ENCODE results near the gene CES1.
A peak's percentile ranks its signal among the peaks of the same experiment; 100 is the strongest.
"Not testable (repeated sequence)": the region's sequence is repeated elsewhere in the genome, so short reads cannot be mapped to it uniquely, and the experiment has no call there.

Gene CES1

DNA sequence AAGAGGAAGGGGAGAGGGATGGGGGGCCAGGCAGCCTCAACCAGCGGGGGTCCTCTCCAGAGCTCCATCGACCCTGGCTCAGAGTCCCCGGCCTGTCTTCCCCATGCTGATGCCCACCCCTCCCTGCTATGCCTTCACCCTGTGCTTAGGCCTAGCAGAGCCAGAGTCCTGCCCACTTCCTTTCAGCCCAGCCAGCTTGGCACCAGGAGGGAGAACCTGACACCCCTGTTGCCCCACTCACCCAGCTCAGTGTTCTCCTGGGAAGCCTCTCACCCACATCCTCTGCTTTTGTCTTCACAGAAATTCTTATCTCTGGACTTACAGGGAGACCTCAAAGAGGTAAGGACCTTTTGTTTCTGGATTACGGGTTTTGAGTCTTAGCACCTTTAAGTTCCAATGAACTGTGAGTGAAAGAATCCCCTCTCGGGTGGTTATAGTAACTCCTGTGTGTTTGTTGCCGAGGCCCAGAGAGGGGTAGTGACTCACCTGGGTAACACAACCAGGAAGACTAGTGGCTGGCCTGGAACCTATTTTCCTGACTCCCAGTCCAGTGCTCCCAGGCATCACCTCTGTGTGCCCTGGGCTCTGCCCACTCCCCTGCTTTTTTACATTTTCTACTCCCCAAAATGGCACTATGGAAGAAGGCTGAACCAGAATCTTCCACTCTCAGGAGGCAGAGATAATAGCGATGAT, 53.3 kb downstream of the CES1 start:
- no peak for DNase-seq (ENCODE audit: insufficient read length)
- no peak for FAIRE-seq
- TF ChIP-seq POLR2AphosphoS5 (IDR thresholded peaks at IDR 0.05; ENCODE audit: low read depth, low read length): no peak
- TF ChIP-seq TAF1 (IDR thresholded peaks at IDR 0.05; ENCODE audit: borderline replicate concordance, low read depth, low read length): no peak
- no peak for TF ChIP-seq POLR2A (IDR thresholded peaks at IDR 0.05; ENCODE audit: low read depth, low read length)

DNA sequence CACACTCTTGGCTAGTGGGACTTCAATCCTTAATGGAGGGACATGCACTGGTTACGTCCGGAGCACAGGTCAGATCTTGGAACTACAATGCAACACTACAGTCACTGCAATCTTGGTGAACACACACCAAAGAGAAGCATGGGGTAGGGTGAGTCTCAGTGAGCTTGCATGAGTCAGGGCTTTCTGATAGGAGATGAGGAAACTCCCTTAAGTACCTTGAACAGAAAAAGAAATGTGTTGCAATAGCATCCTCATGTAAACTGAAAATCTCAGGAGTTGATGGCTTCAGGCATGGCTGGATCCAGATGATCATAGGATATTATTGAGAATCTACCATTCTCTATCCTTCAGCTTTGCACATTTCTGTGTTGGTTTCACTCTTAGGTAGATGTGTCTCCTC, 54.1 kb downstream of the CES1 start:
- DNase-seq (ENCODE audit: insufficient read length) (no peak), FAIRE-seq (no peak)
- TF ChIP-seq POLR2AphosphoS5 (IDR thresholded peaks at IDR 0.05; ENCODE audit: low read depth, low read length) (no peak), POLR2A (IDR thresholded peaks at IDR 0.05; ENCODE audit: low read depth, low read length) (no peak)

- DNase-seq (ENCODE audit: insufficient read length) (no peak), FAIRE-seq (no peak)
- no peak for TF ChIP-seq TAF1 (IDR thresholded peaks at IDR 0.05; ENCODE audit: borderline replicate concordance, low read depth, low read length)
- TF ChIP-seq POLR2AphosphoS5 (IDR thresholded peaks at IDR 0.05; ENCODE audit: low read depth, low read length): no peak
Observed at GRCh38 chr16:55775857-55776256, 57.0 kb downstream of the CES1 start.

DNA sequence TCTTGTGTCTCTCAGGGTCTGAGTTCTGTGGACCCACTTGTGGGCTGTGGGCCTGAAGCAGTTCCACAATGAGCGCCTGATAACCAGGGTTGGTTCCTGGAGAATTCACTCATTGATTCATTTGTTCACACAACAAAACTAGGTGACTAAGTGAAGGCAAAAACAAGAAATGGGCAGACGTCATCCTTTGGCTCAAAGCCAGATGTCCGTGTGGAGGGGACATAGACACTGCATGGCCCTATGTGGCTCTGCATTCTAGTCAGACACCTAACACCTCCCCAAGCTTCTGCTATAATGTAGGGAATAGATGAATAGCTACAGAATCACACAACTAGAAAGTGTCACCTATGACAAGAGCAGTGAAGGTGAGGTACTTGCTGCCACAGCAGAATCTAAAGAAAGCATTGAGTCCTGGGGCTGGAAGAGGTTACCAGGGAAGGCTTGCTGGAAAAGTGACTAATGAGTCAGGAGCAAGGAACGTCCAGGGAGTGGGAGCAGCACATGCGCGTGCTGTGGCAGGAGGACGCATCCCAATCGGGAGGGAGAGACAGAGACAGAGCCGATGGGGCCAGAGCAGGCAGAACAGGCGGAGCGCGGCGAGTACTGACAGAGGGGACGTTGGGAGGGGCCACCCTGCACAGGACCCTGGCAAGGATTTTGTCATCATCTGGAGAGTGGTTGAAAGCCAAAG, 58.9 kb downstream of the CES1 start:
- FAIRE-seq (no peak), DNase-seq (ENCODE audit: insufficient read length) (no peak)
- TF ChIP-seq TAF1 (IDR thresholded peaks at IDR 0.05; ENCODE audit: borderline replicate concordance, low read depth, low read length): no peak
- TF ChIP-seq POLR2AphosphoS5 (IDR thresholded peaks at IDR 0.05; ENCODE audit: low read depth, low read length): no peak
- no peak for TF ChIP-seq POLR2A (IDR thresholded peaks at IDR 0.05; ENCODE audit: low read depth, low read length)

DNA sequence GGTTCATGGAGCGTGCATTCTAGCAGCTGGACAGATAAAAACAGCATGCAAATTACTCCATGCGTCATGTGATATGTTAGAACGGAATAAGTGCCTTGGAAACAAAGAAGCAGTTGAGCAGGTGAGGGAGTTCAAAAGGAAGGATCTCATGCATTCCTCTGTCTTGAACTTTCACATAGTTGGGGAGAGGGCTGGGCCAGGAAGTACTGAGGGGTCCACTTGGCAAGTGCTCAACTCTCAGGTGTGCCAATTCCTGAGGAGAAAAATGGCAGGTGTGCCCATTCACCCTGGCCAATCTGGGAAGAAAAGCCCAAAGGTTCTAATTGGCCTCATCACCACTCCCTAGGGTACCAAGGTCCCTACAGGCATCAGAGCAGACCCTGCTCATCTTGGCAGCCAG, 67.7 kb downstream of the CES1 start:
- no peak for DNase-seq (ENCODE audit: insufficient read length)
- FAIRE-seq: no peak
- no peak for TF ChIP-seq TAF1 (IDR thresholded peaks at IDR 0.05; ENCODE audit: borderline replicate concordance, low read depth, low read length)
- no peak for TF ChIP-seq POLR2AphosphoS5 (IDR thresholded peaks at IDR 0.05; ENCODE audit: low read depth, low read length)
- no peak for TF ChIP-seq POLR2A (IDR thresholded peaks at IDR 0.05; ENCODE audit: low read depth, low read length)

DNA sequence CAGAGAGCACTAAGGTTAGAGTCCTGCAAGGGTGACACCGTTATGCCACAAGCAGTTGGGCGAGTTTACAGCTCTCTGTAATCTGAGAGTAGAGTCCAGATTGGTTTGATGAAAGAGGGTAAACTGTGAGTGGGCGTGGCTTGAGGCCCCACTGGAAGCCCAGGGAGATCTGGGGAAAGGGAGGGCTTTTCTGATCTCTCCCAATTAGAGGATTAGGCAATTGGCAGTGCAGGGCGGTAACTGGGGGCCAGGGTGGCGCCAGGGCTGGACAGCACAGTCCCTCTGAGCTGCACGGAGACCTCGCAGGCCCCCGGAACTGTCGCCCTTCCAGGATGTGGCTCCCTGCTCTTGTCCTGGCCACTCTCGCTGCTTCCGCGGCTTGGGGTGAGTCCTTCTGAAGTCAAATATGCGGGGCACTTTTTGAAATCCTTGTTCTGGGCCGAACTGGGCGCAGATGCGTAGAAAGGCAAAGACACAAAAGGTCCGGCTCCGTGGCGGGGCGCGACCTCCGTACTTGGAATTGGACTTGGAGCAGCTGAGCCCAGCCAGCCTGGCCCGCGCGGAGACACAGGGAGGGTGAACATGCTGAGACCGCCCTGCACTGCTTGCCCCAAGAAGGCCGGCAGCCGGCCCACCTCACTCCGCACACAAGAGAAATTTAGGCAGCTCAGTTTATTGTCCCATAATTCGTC, 72.4 kb downstream of the CES1 start:
- TF ChIP-seq TAF1 (IDR thresholded peaks at IDR 0.05; ENCODE audit: borderline replicate concordance, low read depth, low read length): no peak
- TF ChIP-seq POLR2A (IDR thresholded peaks at IDR 0.05; ENCODE audit: low read depth, low read length): no peak
- TF ChIP-seq POLR2AphosphoS5 (IDR thresholded peaks at IDR 0.05; ENCODE audit: low read depth, low read length): no peak
- FAIRE-seq (no peak), DNase-seq (ENCODE audit: insufficient read length) (no peak)

DNA sequence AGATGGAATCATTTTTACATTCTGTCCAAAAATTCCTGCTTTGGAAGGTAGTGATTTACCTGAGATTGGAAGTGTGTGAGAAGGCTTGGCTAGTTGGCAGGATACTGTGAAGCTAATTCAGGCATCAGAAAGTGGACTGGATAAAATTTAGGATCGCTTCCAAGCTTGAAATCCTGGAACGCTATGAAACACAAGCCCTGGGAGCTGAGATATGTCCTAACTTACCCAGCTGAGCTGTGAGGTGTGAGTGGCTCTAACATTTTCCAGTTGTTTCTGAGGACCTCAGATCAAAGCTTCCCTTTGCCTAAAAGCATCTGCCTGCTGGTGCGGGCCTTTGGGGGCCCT, 73.0 kb downstream of the CES1 start:
- FAIRE-seq; DNase-seq (ENCODE audit: insufficient read length): not testable (repeated sequence)

GRCh38 chr16:55757595-55758527, 75.0 kb downstream of the CES1 start:
- not testable (repeated sequence) for DNase-seq (ENCODE audit: insufficient read length); FAIRE-seq

- DNase-seq (ENCODE audit: insufficient read length) (no peak), FAIRE-seq (no peak)
- TF ChIP-seq POLR2AphosphoS5 (IDR thresholded peaks at IDR 0.05; ENCODE audit: low read depth, low read length): no peak
- no peak for TF ChIP-seq POLR2A (IDR thresholded peaks at IDR 0.05; ENCODE audit: low read depth, low read length)
- no peak for TF ChIP-seq TAF1 (IDR thresholded peaks at IDR 0.05; ENCODE audit: borderline replicate concordance, low read depth, low read length)
Observed at GRCh38 chr16:55756963-55757362, 75.9 kb downstream of the CES1 start.

DNA sequence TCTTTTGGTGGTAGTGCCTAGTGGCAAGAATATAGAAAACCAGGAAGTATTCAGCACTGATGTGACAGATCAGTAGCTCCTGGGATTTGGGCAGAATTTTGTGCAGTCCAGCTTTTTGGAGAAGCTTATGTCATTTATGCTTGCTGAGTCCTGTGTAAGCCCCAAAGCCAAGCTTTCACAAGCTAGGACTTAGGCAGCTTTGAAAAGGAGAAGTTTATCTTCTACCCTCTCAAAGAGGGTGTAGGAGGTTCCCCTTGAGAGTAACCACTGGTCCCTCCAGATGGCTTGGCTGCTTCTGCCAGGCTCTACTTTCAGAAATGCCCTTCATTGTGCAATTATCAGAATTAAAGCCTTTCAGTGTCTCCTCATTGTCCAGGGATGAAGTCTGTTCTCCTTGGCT, 78.8 kb downstream of the CES1 start:
- no peak for FAIRE-seq
- no peak for DNase-seq (ENCODE audit: insufficient read length)

DNA sequence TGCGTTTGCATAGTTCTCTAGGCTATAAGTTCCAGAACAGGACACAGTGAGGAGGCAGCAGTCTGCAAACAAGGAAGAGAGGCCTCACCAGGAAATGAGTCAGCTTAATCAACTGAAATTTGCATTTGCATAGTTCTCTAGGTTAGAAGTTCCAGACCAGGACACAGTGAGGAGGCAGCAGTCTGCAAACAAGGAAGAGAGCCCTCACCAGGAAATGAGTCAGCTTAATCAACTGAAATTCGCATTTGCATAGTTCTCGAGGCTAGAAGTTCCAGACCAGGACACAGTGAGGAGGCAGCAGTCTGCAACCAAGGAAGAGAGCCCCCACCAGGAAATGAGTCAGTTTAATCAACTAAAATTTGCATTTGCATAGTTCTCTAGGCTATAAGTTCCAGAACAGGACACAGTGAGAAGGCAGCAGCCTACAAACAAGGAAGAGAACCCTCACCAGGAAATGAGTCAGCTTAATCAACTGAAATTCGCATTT, 79.7 kb downstream of the CES1 start:
- FAIRE-seq: peak; percentile 24
- DNase-seq (ENCODE audit: insufficient read length): not testable (repeated sequence)

More for the DNA sequence above, 78.8 kb downstream of the CES1 start:
- TF ChIP-seq POLR2A (IDR thresholded peaks at IDR 0.05; ENCODE audit: low read depth, low read length): no peak
- no peak for TF ChIP-seq POLR2AphosphoS5 (IDR thresholded peaks at IDR 0.05; ENCODE audit: low read depth, low read length)
